HFFc6 (cell line): ENCODE results near the gene DTX4. TPM values are rescaled to one million over a fixed set of nuclear protein-coding genes. Genes with fewer than 3 reads are reported as not detected.

Experiments
- DNase-seq: peaks from one replicate; pipeline ENCODE4 v3.0.0-alpha.2; 2018
- H3K27ac Mint-ChIP-seq: 2 replicates; pipeline ENCODE4 v1.8.0; 2020; ENCODE audit warnings: mild to moderate bottlenecking, mixed read lengths
- H3K27me3 Mint-ChIP-seq: 2 replicates; pipeline ENCODE4 v1.8.0; 2021; ENCODE audit warnings: mild to moderate bottlenecking, moderate library complexity, mixed read lengths; ENCODE audit not compliant: insufficient read depth
- H3K36me3 Mint-ChIP-seq: 2 replicates; pipeline ENCODE4 v1.8.0; 2021; ENCODE audit warnings: low read depth, mixed read lengths
- H3K4me1 Mint-ChIP-seq: 2 replicates; pipeline ENCODE4 v1.8.0; 2020; ENCODE audit warnings: low read depth, mixed read lengths
- H3K4me3 Mint-ChIP-seq: 2 replicates; pipeline ENCODE4 v1.8.0; 2020; ENCODE audit warnings: mild to moderate bottlenecking, moderate library complexity, mixed read lengths
- H3K9me3 Mint-ChIP-seq: 2 replicates; pipeline ENCODE4 v1.8.0; 2020; ENCODE audit warnings: mild to moderate bottlenecking, mixed read lengths
- total RNA-seq, 6 experiments: library from RNA; stranded (reverse); fragmentation: NEBNext Ultra II Directional; extraction: Animal tissue kit (Norgen Biotek cat#: 25700); gene quantifications; 2 replicates in 1 of 6; 3 replicates in 5 of 6; pipeline ENCODE4 v1.2.3, GENCODE V29; 2021
- TF ChIP-seq, protein P1 (sequence below): fragments of 200-600 bp; sonication (generic); IDR thresholded peaks from 2 replicates; pipeline ENCODE4 v1.5.0; 2021; ENCODE audit warnings: antibody characterized with exemption, mild to moderate bottlenecking

The DTX4 gene
- total RNA-seq, 6 experiments from 2014 or later, result 3.2 to 4.6 (median 4.1) TPM

DNA sequence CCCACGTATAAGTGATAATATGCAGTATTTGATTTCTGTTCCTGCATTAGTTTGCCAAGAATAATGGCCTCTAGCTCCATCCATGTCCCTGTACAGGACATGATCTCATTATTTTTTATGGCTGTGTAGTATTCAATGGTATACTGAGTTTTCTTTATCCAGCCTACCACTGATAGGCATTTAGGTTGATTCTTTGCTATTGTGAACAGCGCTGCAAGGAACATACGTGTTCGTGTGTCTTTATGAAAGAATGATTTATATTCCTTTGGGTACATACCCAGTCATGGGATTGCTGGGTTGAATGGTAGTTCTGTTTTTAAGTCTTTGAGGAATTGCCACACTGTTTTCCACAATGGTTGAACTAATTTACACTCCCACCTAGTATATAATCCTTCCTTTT, 30.7 kb upstream of the DTX4 start:
- peak overlapping the region; percentile 97 for H3K4me3 Mint-ChIP-seq
- TF ChIP-seq, protein P1, sequence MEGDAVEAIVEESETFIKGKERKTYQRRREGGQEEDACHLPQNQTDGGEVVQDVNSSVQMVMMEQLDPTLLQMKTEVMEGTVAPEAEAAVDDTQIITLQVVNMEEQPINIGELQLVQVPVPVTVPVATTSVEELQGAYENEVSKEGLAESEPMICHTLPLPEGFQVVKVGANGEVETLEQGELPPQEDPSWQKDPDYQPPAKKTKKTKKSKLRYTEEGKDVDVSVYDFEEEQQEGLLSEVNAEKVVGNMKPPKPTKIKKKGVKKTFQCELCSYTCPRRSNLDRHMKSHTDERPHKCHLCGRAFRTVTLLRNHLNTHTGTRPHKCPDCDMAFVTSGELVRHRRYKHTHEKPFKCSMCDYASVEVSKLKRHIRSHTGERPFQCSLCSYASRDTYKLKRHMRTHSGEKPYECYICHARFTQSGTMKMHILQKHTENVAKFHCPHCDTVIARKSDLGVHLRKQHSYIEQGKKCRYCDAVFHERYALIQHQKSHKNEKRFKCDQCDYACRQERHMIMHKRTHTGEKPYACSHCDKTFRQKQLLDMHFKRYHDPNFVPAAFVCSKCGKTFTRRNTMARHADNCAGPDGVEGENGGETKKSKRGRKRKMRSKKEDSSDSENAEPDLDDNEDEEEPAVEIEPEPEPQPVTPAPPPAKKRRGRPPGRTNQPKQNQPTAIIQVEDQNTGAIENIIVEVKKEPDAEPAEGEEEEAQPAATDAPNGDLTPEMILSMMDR, result no peak
- no peaks in the 10 kb centered on the region for H3K9me3 Mint-ChIP-seq
- no peaks in the 10 kb centered on the region; the same call in 1 of the 2 replicates for H3K27me3 Mint-ChIP-seq
- H3K36me3 Mint-ChIP-seq, result peaks cover 10% of the 10 kb centered on the region; the same call in 1 of the 2 replicates
- no peak for DNase-seq
- H3K4me1 Mint-ChIP-seq, result peaks cover 44% of the 10 kb centered on the region
- H3K27ac Mint-ChIP-seq, result peak overlapping the region; percentile 98

DNA sequence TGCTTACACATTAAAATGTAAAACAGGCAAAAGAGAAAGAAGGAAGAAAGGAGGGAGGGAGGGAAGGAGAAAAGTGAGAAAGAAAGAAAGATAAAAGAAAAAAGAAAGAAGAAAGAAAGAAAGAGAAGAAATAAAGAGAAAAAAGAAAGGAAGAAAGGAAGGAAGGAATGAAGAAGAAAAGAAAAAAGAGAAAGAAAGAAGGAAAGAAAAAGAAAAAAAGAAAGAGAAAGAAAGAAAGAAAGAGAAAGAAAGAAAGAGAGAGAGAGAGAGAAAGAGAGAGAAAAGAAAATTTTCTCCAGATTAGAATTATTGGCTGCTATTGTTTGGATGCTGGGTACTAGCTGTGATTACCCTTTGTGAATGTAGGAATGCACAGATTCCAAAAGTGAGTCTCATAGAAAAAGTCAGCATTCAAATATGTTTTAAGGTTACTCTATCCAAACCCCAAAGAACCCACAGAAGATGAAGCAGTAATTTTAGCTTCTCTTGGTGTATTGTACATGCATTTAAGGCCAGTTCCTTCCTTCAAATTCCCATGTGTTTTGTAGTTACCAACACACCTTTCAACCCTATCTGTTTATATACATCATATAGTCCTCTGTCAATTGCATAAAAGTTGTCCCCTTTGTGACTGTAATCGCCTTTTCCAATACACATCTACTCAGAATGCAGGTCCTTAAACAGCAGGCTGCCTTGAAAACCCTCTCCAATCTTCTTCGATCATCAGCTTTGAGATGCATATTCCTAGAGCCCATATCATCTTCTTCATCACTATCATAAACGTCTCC, 30.1 kb upstream of the DTX4 start:
- DNase-seq, result peak; percentile 69
- H3K27ac Mint-ChIP-seq, result peak overlapping the region; percentile 98
- TF ChIP-seq, protein P1, result no peak
- no peaks in the 10 kb centered on the region; the same call in 1 of the 2 replicates for H3K27me3 Mint-ChIP-seq
- H3K4me3 Mint-ChIP-seq, result peak overlapping the region; percentile 97
- peaks cover 48% of the 10 kb centered on the region for H3K4me1 Mint-ChIP-seq
- H3K36me3 Mint-ChIP-seq, result peaks cover 12% of the 10 kb centered on the region; the same call in 1 of the 2 replicates
- H3K9me3 Mint-ChIP-seq, result no peaks in the 10 kb centered on the region

DNA sequence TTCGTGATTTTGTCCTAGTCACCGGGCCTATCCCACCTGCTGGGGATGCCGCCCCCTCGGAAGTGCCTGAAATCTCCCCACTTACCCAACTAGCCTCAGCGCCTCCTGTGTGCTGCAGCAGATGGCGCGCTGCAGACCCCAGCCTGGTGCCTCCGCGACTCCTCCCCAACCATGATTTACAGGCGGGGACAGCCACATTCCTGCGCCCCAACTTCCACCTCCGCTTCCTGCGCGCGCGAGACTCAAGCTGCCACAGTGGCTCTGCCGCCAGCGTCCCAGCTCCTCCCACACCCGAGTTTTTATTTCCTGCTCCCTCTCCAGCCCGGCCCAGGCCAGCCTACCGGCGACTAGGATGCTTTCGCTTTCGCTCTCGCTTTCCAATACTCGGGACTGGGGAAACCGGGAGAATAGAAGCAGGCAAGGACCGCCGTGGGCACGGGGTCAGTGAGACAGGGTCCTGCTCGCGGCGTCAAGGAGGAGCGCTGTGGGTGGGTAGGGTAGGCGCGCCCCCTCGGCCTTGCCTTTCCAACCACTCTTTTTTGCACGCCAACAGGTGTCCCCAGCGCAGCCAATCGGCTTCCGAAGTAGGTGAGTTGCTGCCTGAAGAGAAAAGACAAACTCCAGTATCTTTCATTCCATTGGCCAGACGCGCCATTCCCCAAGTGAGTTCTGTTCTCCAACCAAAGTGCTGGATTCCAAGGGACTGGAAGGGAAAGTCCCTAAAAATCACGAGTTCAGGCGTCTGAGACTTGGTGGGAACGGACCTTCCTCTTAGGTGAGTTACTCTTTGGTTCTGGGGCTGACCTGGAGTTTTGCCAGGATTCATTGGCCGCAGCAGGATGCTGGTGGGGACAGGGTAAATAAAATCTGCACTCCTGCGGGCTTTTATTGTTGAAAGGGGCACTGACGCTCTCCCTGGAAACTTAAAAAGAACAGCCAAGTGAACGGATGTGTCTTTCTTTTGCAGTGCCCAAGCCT, 29.1 kb upstream of the DTX4 start, which contains the start of gene FAM111A:
FAM111A (plus strand) TSS at position 327 of the 978 bp plus-strand sequence. CDS start 6,017 bp downstream, outside the sequence.
- peaks cover 14% of the 10 kb centered on the region; the same call in 1 of the 2 replicates for H3K36me3 Mint-ChIP-seq
- H3K4me3 Mint-ChIP-seq, result peak within 1 kb of the TSS; percentile 97
- H3K9me3 Mint-ChIP-seq, result no peaks in the 10 kb centered on the region
- TF ChIP-seq, protein P1, result peak; percentile 53
- peaks cover 57% of the 10 kb centered on the region for H3K4me1 Mint-ChIP-seq
- DNase-seq, result peak; percentile 92
- H3K27ac Mint-ChIP-seq, result peak within 1 kb of the TSS; percentile 98
- no peaks in the 10 kb centered on the region; the same call in 1 of the 2 replicates for H3K27me3 Mint-ChIP-seq

DNA sequence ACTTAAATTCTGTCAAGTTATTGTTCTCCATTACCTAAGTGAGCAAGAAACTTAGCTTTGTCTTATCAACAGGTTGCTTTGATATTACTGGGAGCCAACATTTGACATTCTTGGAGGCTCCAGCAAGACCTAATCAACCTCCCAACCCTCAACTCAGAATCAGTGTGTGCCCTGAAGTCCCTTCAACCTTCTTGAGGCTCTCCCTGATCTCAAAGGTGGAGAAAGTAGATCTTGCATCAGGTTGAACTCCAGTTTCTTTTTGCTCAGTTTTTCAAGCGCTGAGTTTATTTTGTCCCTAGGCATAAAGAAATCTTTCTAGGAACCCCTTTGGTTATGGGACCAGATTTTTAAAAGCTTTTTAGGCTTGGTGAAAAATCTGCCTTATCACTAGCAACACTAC, 27.8 kb upstream of the DTX4 start:
- peaks cover 21% of the 10 kb centered on the region; the same call in 1 of the 2 replicates for H3K36me3 Mint-ChIP-seq
- H3K9me3 Mint-ChIP-seq, result no peaks in the 10 kb centered on the region
- TF ChIP-seq, protein P1, result no peak
- peak overlapping the region; percentile 98 for H3K27ac Mint-ChIP-seq
- H3K27me3 Mint-ChIP-seq, result no peaks in the 10 kb centered on the region; the same call in 1 of the 2 replicates
- H3K4me1 Mint-ChIP-seq, result peaks cover 66% of the 10 kb centered on the region
- DNase-seq, result no peak
- H3K4me3 Mint-ChIP-seq, result peak overlapping the region; percentile 97
